IMR-90 (cell line): ENCODE data around the gene AGTPBP1. TPM values are rescaled to one million over a fixed set of nuclear protein-coding genes. Genes with fewer than 3 reads are reported as not detected.

Experiments
- ATAC-seq: fragments of 200-7000 bp; cut with Tn5 transposase; 2 replicates; pipeline ENCODE4 v1.9.1; 2020; ENCODE audit warnings: low read depth, mild to moderate bottlenecking, moderate library complexity
- BruUV-seq: library from RNA; stranded (reverse); fragments of 400-500 nt; replicated peaks from 2 replicates; lab custom pipeline; 2021; lab: Mats Ljungman, UMichigan
- CTCF ChIA-PET: fragments of 300-600 bp; formaldehyde crosslinking; extraction: SDS; loops from one replicate; lab custom pipeline; 2021; ENCODE audit warnings: antibody characterized with exemption; lab: Yijun Ruan, JAX
- POLR2A ChIA-PET: fragments of 300-600 bp; sonication (Branson Sonifier 250); formaldehyde crosslinking; loops from one replicate; lab custom pipeline; 2022; ENCODE audit warnings: antibody characterized with exemption; ENCODE audit not compliant: unreplicated experiment; lab: Charles Lee
- DNase-seq: peaks from one replicate; pipeline ENCODE4 v3.0.0; 2013
- H2AFZ ChIP-seq: replicated peaks from 2 replicates; pipeline ENCODE3; 2013; ENCODE audit warnings: low read length, mild to moderate bottlenecking; ENCODE audit not compliant: poor library complexity
- H2AK5ac ChIP-seq: 2 replicates; pipeline ENCODE4 v1.6.1; 2013; ENCODE audit warnings: low read depth, low read length, inconsistent platforms
- H2AK9ac ChIP-seq: replicated peaks from 2 replicates; pipeline ENCODE3; 2013; ENCODE audit warnings: mild to moderate bottlenecking, low read depth, low read length, moderate library complexity; ENCODE audit not compliant: poor library complexity
- H2BK120ac ChIP-seq: 2 replicates; pipeline ENCODE4 v1.6.1; 2013; ENCODE audit warnings: low read depth, low read length, inconsistent platforms
- H2BK15ac ChIP-seq: 3 replicates; pipeline ENCODE4 v1.6.1; 2013; ENCODE audit warnings: low read depth, low read length, inconsistent platforms
- H2BK20ac ChIP-seq: 2 replicates; pipeline ENCODE4 v1.6.1; 2013; ENCODE audit warnings: low read depth, mild to moderate bottlenecking, inconsistent platforms, low read length, moderate library complexity
- H2BK5ac ChIP-seq: 2 replicates; pipeline ENCODE4 v1.6.1; 2013; ENCODE audit warnings: mild to moderate bottlenecking, low read depth, low read length, inconsistent platforms; ENCODE audit not compliant: poor library complexity, severe bottlenecking
- H3K14ac ChIP-seq: replicated peaks from 2 replicates; pipeline ENCODE4 v1.6.1; 2013; ENCODE audit warnings: low read depth, low read length, inconsistent platforms
- H3K18ac ChIP-seq: 2 replicates; pipeline ENCODE4 v1.6.1; 2013; ENCODE audit warnings: low read depth, low read length, control low read depth
- H3K23ac ChIP-seq: 2 replicates; pipeline ENCODE4 v1.6.1; 2013; ENCODE audit warnings: low read depth, low read length, inconsistent platforms
- H3K27ac ChIP-seq: 2 replicates; pipeline ENCODE4 v1.5.1; 2013; ENCODE audit warnings: mild to moderate bottlenecking, control low read depth, low read length; ENCODE audit not compliant: insufficient read depth
- H3K27me3 ChIP-seq: 2 replicates; pipeline ENCODE4 v1.6.1; 2013; ENCODE audit warnings: low read length; ENCODE audit not compliant: control insufficient read depth, insufficient read depth
- H3K36me3 ChIP-seq: 2 replicates; pipeline ENCODE4 v1.6.1; 2013; ENCODE audit warnings: low read length, mixed read lengths; ENCODE audit not compliant: control insufficient read depth, insufficient read depth
- H3K4ac ChIP-seq: 2 replicates; pipeline ENCODE4 v1.6.1; 2013; ENCODE audit warnings: low read depth, low read length, inconsistent platforms
- H3K4me1 ChIP-seq: 2 replicates; pipeline ENCODE4 v1.6.1; 2013; ENCODE audit warnings: low read length, mixed read lengths; ENCODE audit not compliant: control insufficient read depth, insufficient read depth
- H3K4me2 ChIP-seq: 2 replicates; pipeline ENCODE4 v1.6.1; 2013; ENCODE audit warnings: low read depth, mild to moderate bottlenecking, control low read depth, low read length, moderate library complexity
- H3K4me3 ChIP-seq: 2 replicates; pipeline ENCODE4 v1.5.1; 2013; ENCODE audit warnings: low read depth, mild to moderate bottlenecking, control low read depth, low read length, moderate library complexity; ENCODE audit not compliant: insufficient read depth
- H3K56ac ChIP-seq: 2 replicates; pipeline ENCODE4 v1.6.1; 2013; ENCODE audit warnings: low read length, inconsistent platforms; ENCODE audit not compliant: insufficient read depth; ENCODE audit errors: extremely low read depth
- H3K79me1 ChIP-seq, 2 experiments: 2 replicates each; pipeline ENCODE4 v1.6.1; 2013; ENCODE audit warnings: low read length in 2 of 2, inconsistent platforms in 1 of 2, low read depth in 1 of 2
- H3K9ac ChIP-seq: 2 replicates; pipeline ENCODE4 v1.6.1; 2013; ENCODE audit warnings: low read depth, low read length, control low read depth
- H3K9me1 ChIP-seq: 2 replicates; pipeline ENCODE4 v1.6.1; 2013; ENCODE audit warnings: low read length, inconsistent platforms; ENCODE audit not compliant: insufficient read depth
- H3K9me3 ChIP-seq: 2 replicates; pipeline ENCODE4 v1.6.1; 2013; ENCODE audit warnings: low read length; ENCODE audit not compliant: control insufficient read depth, insufficient read depth
- H4K20me1 ChIP-seq: 2 replicates; pipeline ENCODE4 v1.6.1; 2013; ENCODE audit warnings: low read length, inconsistent platforms; ENCODE audit not compliant: insufficient read depth
- H4K5ac ChIP-seq: 2 replicates; pipeline ENCODE4 v1.6.1; 2013; ENCODE audit warnings: mild to moderate bottlenecking, low read depth, low read length, control low read depth
- H4K8ac ChIP-seq, 2 experiments: 2 replicates each; pipeline ENCODE4 v1.6.1; 2013; ENCODE audit warnings: low read depth in 2 of 2, low read length in 2 of 2, control low read depth in 1 of 2, inconsistent platforms in 1 of 2
- H4K91ac ChIP-seq: 2 replicates; pipeline ENCODE4 v1.6.1; 2013; ENCODE audit warnings: low read depth, low read length, inconsistent platforms; ENCODE audit not compliant: insufficient read depth
- CTCF ChIP-seq: conservative IDR thresholded peaks from 2 replicates; pipeline ENCODE4 v1.5.1; 2012; ENCODE audit warnings: mild to moderate bottlenecking, low read depth, low read length, improper control_type of control experiment
- MAFK ChIP-seq: IDR thresholded peaks from 2 replicates; pipeline ENCODE4 v1.6.1; 2012; ENCODE audit warnings: low read depth, low read length, improper control_type of control experiment
- RFX5 ChIP-seq: IDR thresholded peaks from 2 replicates; pipeline ENCODE4 v1.8.0; 2012; ENCODE audit warnings: low read depth, mild to moderate bottlenecking, low read length, moderate library complexity
- WGBS, 2 experiments: methylation state at CpG; one replicate each; pipeline versions ENCODE4 v1.1.5 to v1.1.7; 2013; ENCODE audit warnings: missing lambda C conversion rate in 2 of 2; ENCODE audit not compliant: insufficient read length in 1 of 2; ENCODE audit errors: extremely low coverage in 2 of 2; 5-methylcytosine and 5-hydroxymethylcytosine counted together
- dilution Hi-C: fragments of 300-500 bp; cut with HindIII; formaldehyde crosslinking; loops from one replicate; pipeline ENCODE4 v1.14.3; 2018; ENCODE audit warnings: low sequenced_read_pairs; ENCODE audit not compliant: unreplicated experiment
- in situ Hi-C: fragments of 300-500 bp; cut with MboI; formaldehyde crosslinking; loops from 3 replicates; pipeline ENCODE4 v1.14.3; 2019; ENCODE audit warnings: low sequenced_read_pairs, inconsistent platforms, mixed read lengths
- intact Hi-C: fragments of 100-400 bp; cut with micrococcal nuclease; formaldehyde crosslinking; loops from 2 replicates; pipeline ENCODE4 v1.10.0; 2022
- polyA plus RNA-seq, 3 experiments: library from polyadenylated mRNA; depleted of rRNA; stranded (reverse); fragments of >200 nt; gene quantifications; 2 replicates each; pipeline ENCODE4 v1.2.3, GENCODE V29; 2012; ENCODE audit warnings: low replicate concordance in 1 of 3
- total RNA-seq: library from RNA; depleted of rRNA; stranded (reverse); fragments of >200 nt; gene quantifications from 2 replicates; pipeline ENCODE4 v1.2.3, GENCODE V29; 2012

Gene AGTPBP1
- total and polyA plus RNA-seq, 2 of the 4 experiments (the other 2 are of a cell fraction): 3.3 to 9.0 TPM

GRCh38 chr9:85645909-85646627 lies 95.7 kb downstream of the AGTPBP1 start:
- Histone ChIP-seq H3K27ac (no peak overlapping the region), H3K9me1 (no peaks in the 10 kb centered on the region), H2AK5ac (no peak overlapping the region), H4K91ac (no peak overlapping the region), H2AK9ac (no peak overlapping the region), H3K23ac (no peak overlapping the region), H3K4ac (no peak overlapping the region), H3K9me3 (no peaks in the 10 kb centered on the region), H3K4me1 (no peaks in the 10 kb centered on the region), H3K18ac (no peak overlapping the region), H3K4me2 (no peak overlapping the region), H3K4me3 (no peak overlapping the region), H3K9ac (no peak overlapping the region), H3K27me3 (no peaks in the 10 kb centered on the region), H3K36me3 (no peaks in the 10 kb centered on the region), H3K56ac (no peak overlapping the region), H3K79me1 (no peaks in the 10 kb centered on the region), H4K20me1 (no peaks in the 10 kb centered on the region), H3K14ac (no peak overlapping the region), H2BK20ac (no peak overlapping the region), H2BK5ac (no peak overlapping the region), H2BK15ac (no peak overlapping the region), H2AFZ (no peak overlapping the region), H4K5ac (no peak overlapping the region), H2BK120ac (no peak overlapping the region), H4K8ac (no peak overlapping the region)
- POLR2A ChIA-PET: no interaction called here
- intact Hi-C loops: no loop called here
- TF ChIP-seq CTCF (no peak), MAFK (0 out of 2 replicates have a peak, but pooled peaks have one; percentile 2), RFX5 (no peak)
- no peak for DNase-seq
- CTCF ChIA-PET: no interaction called here
- ATAC-seq: no peak
- in situ Hi-C loops: no loop called here
- dilution Hi-C loops: no loop called here
- no TSS peak for BruUV-seq
- WGBS, 2 experiments: no CpG with 5 or more reads among the region's 3 CpGs
